Stomach (tissue), 4 donors: Measurements from ENCODE around the gene MEI4.

Experiments used
- CTCF ChIP-seq, 7 experiments: fragments of 450-650 bp in 4 of 7; fragments of 200-600 bp in 3 of 7; sonication (generic) in 3 of 7; IDR thresholded peaks; one replicate each; pipeline ENCODE4 v1.5.1; 2016 to 2019; ENCODE audit warnings: antibody characterized with exemption in 7 of 7, control low read depth in 2 of 7, mild to moderate bottlenecking in 1 of 7
- EP300 ChIP-seq: sonication (generic); formaldehyde crosslinking; IDR thresholded peaks from one replicate; pipeline ENCODE4 v1.6.1; 2017; ENCODE audit warnings: antibody characterized with exemption
- POLR2A ChIP-seq, 4 donors: fragments of 450-650 bp; IDR thresholded peaks; one replicate each; pipeline ENCODE4 v1.6.1; 2016; ENCODE audit warnings: antibody characterized with exemption in 4 of 4, control low read depth in 2 of 4, mild to moderate bottlenecking in 1 of 4, moderate library complexity in 1 of 4
- POLR2AphosphoS5 ChIP-seq, 3 donors: sonication (generic); formaldehyde crosslinking; IDR thresholded peaks; one replicate each; pipeline ENCODE4 v1.6.1; 2016; ENCODE audit warnings: antibody characterized with exemption in 3 of 3

- TF ChIP-seq CTCF (IDR thresholded peaks at IDR 0.05) (no peak), POLR2A (IDR thresholded peaks at IDR 0.05) (no peak), EP300 (no peak), POLR2AphosphoS5 (IDR thresholded peaks at IDR 0.05) (no peak)
These were observed 21.4 kb downstream of the MEI4 start for GRCh38 chr6:77674211-77674610.
